Left forelimb (tissue), 1 donor: ENCODE results near the gene NLGN4X.

Source experiments
- DNase-seq: peaks from one replicate; pipeline ENCODE4 v3.0.0-alpha.2; 2018; ENCODE audit warnings: low spot score

Gene NLGN4X

DNA sequence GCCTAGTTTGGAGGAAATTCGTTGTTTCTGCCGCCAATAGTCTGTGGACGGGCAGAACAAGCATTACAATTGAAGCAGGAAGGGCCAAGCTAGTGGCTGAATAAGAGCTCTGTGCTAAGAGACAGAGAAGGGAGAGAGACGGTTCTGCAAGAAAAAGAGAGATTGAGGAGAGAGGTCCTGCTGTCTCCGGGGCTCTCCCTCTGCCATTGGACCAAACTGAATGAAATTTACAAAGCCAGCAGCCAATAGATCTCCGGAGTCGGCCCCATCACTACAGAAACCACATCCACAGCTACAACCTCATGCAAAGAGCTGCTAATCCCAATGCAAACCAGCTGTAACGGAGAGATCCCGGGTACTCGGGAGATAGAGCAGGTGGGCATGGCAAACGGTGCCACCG is at the start of gene NLGN4X:
Gene NLGN4X (minus strand): TSS at position 148 of the 400 bp plus-strand sequence. CDS start 77,401 bp downstream, outside the sequence.
- DNase-seq: no peak

DNA sequence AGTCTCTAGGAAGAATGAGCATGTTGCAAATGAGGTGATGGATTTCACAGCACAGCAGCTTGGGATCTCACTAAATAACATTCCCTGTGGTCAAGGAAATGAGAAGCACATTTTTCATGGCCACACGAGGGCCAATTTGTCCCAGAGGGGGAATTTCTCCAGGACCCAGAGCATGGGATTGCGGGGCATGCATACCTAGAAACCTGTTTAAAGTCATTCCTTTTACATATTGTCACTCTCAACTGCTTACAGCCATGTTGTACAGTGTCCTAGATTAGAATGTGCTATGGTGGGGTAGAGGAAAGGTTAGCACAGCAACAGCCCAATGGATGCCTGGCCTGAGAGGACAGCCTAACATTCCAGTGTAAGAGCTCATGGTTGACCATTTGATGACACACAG is 37.4 kb upstream of the NLGN4X start:
- no peak for DNase-seq

DNA sequence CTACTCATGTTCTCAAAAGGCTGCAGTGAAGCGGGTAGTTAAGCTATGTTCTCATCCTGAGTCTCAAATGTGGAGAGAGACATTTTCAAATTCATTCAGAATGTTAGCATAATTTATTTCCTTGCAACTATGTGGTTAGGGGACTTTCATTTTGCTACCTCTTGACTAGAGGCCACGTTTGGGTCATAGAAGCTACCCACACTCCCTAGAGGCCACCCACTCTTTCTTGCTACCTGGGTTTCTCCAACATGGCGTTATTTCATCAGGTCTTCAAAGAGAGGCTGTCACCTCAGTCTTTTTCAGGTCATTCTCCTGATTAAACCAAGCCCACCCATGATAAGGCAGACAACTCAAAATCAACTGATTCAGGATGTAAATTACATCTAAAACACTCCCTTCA is 34.3 kb upstream of the NLGN4X start:
- DNase-seq: no peak

DNA sequence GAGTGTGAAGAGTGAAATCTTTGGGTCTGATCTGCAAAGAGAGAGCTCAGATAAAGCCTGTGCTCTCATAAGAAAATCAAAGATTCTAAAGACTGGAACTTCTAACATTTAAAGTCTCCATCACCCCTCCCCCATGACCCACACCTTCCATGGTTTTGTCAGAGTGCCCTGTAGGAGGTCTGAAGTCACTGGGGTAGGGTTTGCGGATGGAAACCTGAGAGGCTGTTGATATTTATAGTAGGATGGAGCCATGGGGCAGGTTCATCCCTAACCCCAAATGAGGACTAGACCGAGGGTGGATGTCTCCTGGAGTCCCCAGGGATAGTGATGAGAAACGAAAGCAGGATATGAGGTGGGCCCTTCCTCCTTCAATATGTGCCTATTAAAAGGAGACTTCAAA is 28.4 kb upstream of the NLGN4X start:
- no peak for DNase-seq

DNA sequence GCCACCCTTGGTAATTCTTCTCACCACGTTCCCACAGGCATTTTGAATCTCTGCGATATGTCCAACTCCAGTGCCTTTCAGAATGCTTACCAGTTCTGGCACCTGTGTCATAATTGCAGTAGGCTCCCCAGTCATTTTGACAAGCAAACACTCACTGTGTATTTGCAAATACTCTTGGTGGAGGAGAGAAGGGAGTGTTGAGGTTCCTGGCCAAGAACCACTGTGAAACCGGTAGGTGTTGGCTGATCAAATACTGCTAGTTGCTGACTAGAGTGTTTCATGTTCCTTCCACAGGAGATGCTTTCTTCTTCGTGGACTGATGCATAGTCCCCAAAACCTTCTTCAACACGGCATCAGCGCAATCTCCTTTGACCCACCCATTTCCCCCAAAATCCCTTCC is 16.0 kb upstream of the NLGN4X start:
- DNase-seq: no peak

DNA sequence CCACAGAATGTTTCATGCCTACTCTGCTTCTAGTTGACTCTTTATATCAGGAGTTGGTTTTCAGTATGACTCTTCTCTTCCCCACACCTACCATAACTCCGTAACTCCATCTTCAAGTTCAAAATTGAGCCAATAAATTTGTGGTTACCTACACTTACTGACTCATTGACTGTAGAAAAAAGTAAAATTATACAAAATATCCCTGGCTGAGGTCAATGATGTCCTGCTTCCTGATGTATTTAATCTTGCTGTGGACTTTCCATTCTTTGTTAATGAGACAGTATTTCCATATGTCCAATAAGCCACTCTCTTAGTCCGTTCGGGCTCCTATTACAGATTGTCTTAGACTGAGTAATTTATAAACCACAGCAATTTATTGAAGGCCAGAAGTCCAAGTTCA is 9.9 kb upstream of the NLGN4X start:
- DNase-seq: no peak

DNA sequence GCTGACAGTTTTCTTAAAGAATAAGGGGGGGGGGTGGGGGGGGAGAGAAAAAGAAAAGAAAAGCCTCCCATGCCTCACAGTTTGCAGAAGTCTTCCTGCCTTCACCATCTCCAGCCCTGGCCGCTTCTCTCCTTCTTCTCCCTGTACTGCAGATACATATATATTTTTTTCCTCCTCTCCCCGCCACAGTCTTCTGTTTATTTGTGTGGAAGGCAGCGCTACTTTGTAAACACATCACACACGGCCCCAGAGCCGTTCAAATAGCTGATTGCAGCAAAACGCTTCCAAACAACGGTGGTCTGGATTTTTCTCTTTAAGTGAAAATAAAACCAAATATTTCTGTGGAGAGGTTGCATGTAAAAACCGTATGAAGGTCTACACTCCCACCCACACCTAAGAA is 732 bp downstream of the NLGN4X start:
- DNase-seq: no peak

DNA sequence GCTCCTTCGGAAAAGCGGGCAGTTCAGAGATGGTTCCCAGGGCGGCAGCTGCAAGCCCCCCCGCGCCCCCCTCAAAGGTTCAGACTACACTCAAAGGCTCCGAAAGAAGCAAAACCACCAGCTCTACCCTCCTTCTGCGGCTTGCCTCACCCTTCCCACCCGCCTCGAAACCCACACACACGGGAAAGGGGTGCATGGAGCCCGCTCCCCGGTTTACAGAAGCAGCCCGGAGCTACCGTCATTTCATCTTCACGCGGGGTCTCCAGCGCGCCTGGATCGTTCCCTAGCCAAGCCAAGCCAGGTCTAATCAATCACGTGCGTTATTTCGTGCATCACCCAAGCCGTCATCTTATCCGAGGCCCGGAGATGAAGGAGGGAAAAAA is 1.2 kb downstream of the NLGN4X start:
- no peak for DNase-seq

DNA sequence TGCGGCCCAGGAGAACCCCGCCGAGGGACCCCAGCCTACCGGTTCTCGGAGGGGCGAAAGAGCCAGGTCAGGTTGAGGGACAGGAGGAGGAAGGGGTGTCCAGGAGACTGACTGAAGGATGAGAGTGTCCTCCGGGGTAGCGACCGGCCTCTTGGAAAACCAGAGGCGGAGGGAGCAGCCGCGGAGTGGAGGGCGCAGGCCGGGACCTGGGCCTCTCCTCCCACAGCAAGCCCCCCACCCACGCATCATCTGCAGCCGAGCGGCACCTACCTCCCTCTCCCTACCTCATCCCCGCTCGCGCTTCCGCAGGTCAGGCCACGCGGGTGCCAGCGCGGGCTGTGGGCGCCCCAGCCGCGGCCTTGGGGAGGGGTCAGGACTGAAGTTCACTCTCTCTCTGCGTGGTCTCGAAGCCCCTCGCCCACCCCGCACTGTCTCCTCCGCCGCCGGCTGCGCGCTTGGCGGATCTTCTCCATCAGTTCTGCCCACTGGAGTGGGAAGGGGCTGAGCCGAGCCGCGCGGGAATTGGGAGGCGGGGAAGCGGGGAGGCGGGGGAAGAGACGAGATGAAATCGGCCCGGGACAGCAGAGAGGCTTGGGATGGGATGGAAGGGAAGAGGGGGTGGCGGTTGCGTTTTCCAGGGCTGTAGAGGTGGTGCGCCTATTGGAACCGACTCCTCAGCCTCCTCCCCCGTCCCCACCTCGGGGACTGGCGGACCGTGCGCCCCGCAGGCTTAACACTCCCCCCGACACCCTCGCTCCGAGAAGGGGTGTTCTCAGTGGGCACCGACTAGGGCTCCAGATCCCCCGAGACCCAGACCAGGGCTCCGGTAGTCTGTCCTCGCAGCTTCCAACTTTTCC is 1.8 kb downstream of the NLGN4X start:
- DNase-seq: no peak

DNA sequence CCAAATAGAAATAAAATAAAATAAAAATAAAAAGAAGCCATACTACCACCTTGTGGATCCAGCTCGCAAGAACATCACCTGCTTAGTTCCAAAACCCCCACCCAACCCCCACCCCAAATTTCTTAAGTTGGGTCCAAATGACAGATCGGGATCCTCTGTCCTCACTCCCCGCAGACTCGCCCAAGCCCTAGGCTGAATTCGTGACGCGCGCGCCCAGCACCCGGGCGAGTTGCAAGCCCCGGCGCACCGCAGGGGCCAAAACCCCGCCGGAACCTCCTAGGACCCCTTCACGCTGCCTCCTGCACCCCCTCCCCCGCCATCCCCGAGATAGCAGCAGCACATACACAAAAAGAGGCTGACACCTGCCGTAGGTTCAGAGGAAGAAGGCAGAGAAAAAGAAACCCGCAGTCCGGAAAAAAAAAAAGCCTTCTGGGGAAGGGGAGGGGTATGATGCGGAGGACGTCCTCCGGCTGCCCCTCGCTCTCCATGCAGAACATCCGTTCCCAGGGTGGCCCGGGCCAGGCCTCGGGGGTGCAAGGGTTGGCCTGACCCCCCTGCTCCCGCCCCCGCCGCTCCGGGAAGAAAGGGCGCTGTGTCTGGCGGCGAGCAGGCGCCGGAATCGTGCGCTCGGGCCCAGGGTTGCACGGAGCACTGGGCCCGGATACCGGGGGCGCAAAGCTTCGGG is 2.6 kb downstream of the NLGN4X start:
- DNase-seq: no peak

DNA sequence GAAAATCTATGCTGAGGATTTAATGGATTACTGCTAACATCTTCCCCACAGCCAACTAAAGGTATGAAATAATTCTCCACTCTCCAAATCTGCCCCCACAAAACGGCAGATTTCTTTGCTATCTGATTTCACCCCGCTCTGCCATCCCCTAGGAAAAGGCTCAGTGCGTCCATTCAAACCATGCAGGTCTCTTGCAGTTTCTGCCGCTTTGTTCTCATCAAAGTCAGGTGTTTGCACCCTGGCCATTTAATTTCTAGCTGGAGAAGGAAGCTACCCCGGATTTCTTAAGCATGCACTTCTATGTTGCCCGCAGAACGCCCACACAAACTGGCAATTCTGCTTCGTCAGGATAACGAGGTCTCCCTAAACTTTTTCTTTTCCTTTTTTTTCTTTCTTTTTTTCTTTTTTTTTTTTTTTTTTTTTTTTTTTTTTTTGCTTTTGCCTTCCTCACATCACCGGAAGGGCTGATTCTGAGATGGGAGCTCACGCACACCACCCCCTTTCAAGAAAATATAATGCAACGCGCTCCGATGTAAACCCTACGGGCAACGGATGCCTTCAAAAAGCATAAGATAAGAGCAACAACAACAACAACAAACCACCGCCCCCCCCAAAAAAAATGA is 3.3 kb downstream of the NLGN4X start:
- no peak for DNase-seq

DNA sequence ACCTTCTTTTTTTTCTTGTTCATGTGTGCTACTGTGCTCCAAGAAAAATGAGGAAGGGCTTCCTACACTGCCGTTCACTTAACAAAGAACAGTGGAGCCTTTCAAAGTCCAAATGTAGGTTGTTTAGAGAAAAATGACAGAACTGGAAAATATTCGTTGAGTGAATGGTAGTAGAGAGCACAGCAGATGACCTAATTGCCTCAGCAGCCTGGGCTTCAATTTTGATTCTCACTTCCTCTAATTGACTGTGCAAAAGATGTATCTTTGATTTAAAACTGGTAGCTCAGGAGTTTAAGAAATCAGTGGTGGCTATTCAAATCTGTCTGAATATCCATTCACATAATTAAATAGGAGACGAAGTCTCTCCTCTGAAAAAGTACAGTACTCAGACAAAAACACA is 5.2 kb downstream of the NLGN4X start:
- no peak for DNase-seq

DNA sequence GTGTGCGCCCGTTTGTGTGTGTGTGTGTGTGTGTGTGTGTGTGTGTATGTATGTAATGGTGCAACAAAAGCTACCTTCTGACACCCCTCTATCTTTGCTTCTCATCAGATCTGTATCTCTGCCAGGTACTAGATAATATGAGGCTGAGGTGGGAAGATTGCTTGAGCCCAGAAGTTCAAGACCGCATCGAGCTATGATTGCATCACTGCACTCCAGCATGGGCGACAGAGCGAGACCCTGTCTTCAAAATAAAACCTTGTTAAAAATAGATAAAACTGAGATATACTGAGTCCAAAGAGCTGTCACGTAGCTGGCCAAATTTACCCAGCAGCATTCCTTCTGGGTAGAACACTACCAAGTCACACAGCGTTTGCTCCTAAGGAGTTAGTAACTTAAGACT is 18.4 kb downstream of the NLGN4X start:
- no peak for DNase-seq

DNA sequence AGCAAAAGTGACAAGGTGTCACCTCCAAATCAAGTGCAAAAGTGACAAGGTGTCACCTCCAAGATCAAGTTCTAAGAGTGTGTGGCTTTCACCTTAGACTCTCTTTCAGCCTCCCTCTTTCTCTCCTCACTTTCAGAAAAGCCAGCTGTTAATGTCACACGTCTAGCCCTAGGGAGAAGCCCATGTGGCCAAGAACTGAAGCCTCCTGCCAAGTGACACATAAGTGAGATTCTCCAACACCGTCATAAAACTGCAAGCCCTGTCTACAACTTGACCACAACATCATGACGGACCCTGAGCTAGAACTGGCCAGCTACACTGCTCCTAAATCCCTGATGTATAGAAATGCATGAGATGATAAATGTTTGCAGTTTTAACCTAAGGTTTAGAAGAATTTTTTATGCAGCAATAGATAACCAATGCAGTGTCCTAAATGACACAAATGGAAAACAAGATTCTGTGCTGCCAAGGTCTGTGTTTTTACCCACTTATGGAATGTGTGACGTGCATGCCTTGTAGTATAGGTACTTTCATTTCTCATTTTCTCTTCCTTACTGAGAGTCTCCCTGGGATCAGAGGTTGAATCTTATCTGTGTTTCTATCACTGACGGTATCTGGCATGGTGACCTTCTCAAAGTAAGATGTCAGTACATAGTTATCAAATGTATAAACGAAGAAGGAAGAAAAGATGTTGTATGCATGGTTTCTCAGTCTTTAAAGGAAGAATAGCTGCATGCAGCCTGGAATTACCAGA is 25.0 kb downstream of the NLGN4X start:
- DNase-seq: no peak

DNA sequence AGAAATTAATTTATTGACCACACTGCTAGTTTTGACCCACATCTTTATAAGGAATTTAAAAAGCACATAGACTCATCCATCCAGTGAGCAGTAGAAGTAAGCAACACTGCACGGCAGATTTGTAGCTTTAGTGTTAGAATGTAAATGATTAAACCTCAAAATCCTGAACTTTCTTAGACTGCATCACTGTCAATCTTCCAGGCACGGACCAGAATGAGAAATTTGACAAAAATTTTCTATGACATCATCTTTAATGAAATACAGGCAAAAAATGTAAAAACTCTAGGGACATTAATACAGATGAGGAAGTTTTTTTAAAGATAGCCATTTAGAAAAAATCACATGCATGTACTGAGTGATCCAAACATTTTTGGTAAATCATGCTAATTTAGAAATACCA is 29.2 kb downstream of the NLGN4X start:
- no peak for DNase-seq

DNA sequence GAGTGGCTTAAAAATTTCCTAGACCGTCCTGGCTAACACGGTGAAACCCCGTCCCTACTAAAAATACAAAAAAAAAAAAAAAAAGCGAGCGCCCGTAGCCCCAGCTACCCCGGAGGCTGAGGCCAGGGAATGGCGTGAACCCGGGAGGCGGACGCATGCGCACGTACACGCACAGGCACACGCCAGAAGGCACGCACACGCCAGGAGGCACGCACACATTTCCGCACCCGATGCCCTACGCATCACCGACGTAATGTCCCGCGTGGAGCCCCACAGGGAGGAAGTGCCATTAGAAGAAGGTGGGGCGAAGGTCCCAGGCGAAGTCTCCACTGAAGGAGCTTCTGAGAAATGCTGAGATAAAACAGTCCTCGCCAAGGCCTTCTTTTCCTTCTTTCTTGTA is 41.4 kb downstream of the NLGN4X start:
- DNase-seq: no peak

DNA sequence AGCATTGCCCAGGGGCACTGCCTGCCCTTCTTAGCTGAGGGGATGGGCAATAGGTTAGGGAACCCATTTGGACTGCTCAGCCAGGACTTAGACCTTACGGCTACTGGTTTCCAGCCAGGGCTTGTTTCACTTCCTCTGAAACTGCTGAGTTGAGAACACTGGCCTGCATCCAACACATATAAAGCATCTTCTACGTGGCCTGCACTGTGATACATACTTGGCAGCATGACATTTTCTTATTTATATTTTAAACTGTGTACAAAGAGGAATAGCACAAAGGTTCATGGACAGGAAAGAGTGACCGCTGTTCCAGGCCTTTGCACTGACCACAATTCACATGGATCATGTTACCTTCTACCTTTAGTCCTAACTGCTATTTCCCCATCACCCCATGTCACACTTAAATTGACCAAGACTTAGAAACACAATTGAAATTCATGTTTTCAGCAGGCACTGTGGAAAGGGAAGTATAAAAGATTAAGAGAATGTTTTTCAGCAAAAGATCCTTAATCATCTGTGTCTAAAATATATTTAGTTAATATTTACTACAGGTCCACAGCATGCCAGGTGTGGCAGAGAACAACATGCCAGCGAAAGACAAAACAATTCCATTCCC is 43.7 kb downstream of the NLGN4X start:
- no peak for DNase-seq

DNA sequence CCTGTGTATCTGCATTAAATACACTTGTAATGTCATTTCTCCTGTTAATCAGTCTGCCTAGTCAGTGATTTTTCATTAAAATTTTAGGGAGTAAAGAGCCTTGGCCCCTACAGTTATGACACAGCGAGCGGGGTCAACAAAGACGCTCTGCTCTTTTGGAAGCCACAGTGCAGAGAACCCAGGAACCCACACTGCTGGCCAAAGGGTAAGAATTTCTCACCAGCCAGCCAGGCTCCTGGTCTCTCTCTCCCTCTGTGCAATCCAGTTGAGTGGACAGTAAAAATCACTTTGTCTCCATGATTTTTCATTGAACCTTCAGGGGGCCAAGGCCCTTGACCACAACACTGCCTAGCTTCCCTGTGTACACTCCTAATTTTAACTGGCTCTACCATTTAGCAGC is 52.8 kb downstream of the NLGN4X start:
- DNase-seq: no peak

DNA sequence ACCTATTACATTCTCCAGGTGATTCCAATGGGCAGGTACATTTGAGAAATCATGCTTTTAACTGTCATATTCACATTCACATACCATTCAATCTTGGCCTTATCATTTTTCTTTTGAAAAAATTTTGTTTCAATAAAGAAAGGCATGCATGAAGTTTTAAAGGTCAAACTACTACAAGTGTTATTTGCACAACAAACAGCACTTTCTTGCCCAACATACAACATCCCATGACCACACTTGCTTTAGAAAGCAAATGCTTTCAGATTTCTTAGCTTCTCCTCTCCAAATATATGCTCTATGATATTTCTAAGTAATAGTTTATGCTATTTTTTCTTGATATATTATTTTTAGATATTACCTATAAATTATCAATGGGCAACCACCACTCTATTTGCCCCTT is 58.2 kb downstream of the NLGN4X start:
- no peak for DNase-seq

DNA sequence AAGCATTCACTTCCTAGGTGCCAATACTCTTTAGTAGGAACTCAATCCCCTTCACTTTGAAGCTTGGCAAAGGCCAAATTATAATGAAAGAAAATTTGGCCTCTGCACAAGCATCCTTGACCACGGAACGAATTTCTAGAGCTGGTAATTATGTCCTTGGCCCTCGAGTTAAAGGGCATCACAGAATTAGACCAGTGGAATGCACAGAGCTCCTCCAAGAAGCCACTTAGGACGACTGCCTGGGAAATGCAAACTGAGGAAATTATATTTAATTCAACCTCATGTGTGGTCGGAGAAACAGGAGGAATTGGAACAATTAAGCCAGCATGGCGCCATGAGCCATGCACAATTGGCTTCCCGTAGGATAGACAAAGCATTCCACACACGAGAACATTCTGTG is 59.3 kb downstream of the NLGN4X start:
- no peak for DNase-seq

DNA sequence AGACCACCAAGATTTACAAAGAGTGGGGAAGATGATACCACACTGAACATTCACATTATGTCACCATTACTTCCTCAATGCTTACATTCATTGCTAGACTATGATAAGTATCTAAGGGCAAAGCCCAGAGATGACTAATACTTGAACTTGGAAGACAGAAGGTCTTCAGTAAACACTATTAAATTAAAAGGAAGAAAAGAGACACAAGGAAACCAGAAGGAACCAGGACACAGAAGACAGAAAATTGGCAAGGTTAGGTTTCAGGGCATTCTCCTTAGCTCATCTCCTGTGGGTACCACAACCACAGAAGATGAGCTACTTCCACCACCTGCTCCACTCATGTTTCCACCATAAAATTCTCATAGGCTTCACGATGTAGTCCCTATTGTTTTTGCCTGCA is 64.9 kb downstream of the NLGN4X start:
- no peak for DNase-seq

DNA sequence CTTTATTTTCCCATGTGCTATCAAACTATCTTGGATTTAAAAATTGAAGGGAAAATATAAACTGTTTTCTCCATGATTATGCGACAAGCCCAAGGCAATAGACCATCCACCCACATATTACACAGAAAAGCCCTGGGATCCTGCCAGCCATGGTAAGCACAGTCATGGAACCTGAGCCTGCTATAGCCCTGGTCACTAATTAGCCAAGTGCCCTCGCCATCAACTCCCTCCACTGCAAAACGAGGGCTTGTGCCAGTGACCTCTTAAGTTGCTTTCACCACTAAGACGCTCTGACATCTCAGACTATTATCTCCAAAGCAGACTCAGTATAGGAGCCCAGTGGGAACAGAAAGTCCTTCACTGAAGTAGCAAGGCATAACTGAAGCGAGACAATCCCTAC is 69.2 kb downstream of the NLGN4X start:
- no peak for DNase-seq
